Neutrophil (primary cell): ENCODE results near the gene MAPK9.
A peak's percentile ranks its signal among the peaks of the same experiment; 100 is the strongest.

Source experiments
- H3K27ac ChIP-seq: fragments of 200-600 bp; sonication (generic); 2 replicates; pipeline ENCODE4 v1.5.1; 2016; ENCODE audit warnings: mild to moderate bottlenecking, moderate library complexity
- H3K27me3 ChIP-seq: fragments of 200-600 bp; sonication (generic); 2 replicates; pipeline ENCODE4 v1.6.0; 2016; ENCODE audit warnings: mild to moderate bottlenecking
- H3K36me3 ChIP-seq: fragments of 200-600 bp; sonication (generic); 2 replicates; pipeline ENCODE4 v1.5.1; 2017
- H3K4me1 ChIP-seq, 2 experiments: fragments of 200-600 bp in 1 of 2; sonication (generic) in 1 of 2; 1 replicate in 1 of 2; 2 replicates in 1 of 2; pipeline versions ENCODE4 v1.5.1 to v1.6.1; 2013 to 2016; ENCODE audit warnings: low read depth in 1 of 2, low read length in 1 of 2, mild to moderate bottlenecking in 1 of 2, moderate library complexity in 1 of 2; ENCODE audit not compliant: control insufficient read depth in 1 of 2, insufficient read depth in 1 of 2
- H3K4me3 ChIP-seq, 2 experiments: fragments of 200-600 bp in 1 of 2; sonication (generic) in 1 of 2; 1 replicate in 1 of 2; 2 replicates in 1 of 2; pipeline ENCODE4 v1.5.1; 2013 to 2016; ENCODE audit warnings: low read depth in 1 of 2, low read length in 1 of 2, mild to moderate bottlenecking in 1 of 2, moderate library complexity in 1 of 2
- H3K9me3 ChIP-seq: fragments of 200-600 bp; sonication (generic); 2 replicates; pipeline ENCODE4 v1.5.1; 2016
- CTCF ChIP-seq: fragments of 200-600 bp; sonication (generic); IDR thresholded peaks from 2 replicates; pipeline ENCODE4 v1.5.1; 2016; ENCODE audit warnings: antibody characterized with exemption

MAPK9 gene

DNA sequence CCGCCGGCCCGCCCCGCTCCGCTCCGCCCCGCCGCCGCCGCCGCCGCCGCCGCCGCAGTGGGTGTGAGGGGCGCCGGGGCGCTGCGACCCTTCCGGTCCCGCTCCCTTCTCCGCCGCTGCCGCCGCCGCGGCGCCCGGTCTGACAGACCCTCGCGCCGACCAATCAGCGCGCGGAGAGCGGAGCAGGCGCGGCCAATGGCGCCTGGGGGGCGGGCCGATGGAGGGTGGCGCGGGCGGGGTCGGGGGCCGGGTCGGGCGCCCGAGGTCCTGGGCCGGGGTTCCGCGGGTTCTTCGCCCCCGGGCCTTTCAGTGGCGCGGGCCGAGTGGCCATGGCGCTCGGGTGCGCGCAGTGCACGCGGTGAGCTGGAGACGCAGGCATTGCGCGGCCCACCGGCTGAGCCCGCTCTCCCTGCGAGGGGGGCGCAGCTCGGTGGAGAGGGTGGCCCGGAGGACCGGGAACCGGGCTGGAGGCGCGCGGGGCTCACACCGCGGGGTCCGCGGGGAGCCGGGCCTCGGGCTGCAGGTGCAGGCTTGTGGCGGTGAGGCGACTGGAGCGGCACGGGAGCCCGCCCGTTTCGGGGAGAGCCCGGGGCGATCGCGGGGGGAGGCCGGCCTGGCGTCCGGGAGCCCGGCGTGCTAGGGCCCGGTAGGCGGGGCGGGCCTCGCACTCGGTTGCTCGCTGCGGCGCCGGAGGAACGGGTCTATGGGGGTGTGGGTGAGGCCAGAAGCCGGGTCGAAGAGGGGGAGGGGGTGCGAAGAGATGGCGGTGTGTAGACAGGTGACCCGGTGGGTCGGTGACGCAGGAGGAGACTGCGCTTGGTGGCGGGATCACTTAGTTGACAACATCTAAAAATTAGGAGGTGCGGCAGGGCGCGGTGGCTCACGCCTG, at the start of gene MAPK9:
MAPK9 (minus strand) TSS at position 141 of the 889 bp plus-strand sequence. CDS start 11,522 bp downstream, outside the sequence.
- Histone ChIP-seq H3K4me1 (peaks cover 42 to 47% of the 10 kb centered on the region in 2 experiments), H3K27me3 (peaks cover 8% of the 10 kb centered on the region), H3K36me3 (no peaks in the 10 kb centered on the region), H3K9me3 (no peaks in the 10 kb centered on the region), H3K4me3 (peak within 1 kb of the TSS; percentile 80 to 95), H3K27ac (peak within 1 kb of the TSS; percentile 88)
- peak; percentile 40 for TF ChIP-seq CTCF

DNA sequence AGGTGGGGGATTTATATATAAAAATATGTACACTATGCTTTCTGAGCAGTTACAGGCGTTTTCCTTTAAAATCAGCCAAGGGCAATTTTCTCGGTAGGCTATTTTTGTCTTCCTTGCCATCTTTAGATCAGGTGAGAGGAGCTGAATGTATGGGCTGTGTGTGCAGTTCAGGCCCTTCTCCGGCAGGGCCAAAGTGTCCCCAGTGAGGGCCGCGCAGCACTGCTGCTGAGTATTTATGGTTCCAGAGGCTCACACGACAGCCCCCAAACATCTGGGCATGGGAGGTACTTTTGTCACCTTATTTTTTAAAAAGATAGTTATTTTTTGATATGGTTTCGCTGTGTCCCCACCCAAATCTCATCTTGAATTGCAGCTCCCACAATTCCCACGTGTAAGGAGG, 49.7 kb upstream of the MAPK9 start:
- Histone ChIP-seq H3K9me3 (no peaks in the 10 kb centered on the region), H3K27me3 (peaks cover 39% of the 10 kb centered on the region), H3K27ac (no peak overlapping the region), H3K4me1 (no peaks in the 10 kb centered on the region), H3K4me3 (no peak overlapping the region), H3K36me3 (no peaks in the 10 kb centered on the region)
- no peak for TF ChIP-seq CTCF

DNA sequence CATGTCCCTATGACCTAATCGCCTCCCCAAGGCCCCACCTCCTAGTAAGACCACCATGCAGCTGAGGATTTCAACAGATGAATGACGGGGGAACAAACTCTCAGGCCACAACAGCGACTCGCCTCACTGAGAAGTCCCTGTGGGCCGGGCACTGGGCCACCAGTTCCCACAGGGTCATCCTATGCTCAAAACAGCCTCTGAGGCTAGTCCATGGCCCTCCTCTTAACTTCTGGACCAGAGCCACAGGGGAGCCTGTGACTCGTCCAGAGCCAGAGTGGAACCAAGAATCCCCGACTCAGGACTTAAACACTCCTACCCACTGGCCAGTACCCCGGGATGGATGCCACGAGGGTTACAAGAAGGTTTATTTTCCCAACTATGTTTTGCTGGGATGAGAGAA, 49.0 kb upstream of the MAPK9 start:
- Histone ChIP-seq H3K4me1 (no peaks in the 10 kb centered on the region), H3K27ac (no peak overlapping the region), H3K27me3 (peaks cover 39% of the 10 kb centered on the region)

GRCh38 chr5:180339583-180340183, 47.8 kb upstream of the MAPK9 start:
- H3K4me1 ChIP-seq = no peaks in the 10 kb centered on the region
- no peaks in the 10 kb centered on the region for H3K36me3 ChIP-seq
- H3K27ac ChIP-seq = no peak overlapping the region
- peaks cover 30% of the 10 kb centered on the region for H3K27me3 ChIP-seq
- no peak for TF ChIP-seq CTCF
- no peaks in the 10 kb centered on the region for H3K9me3 ChIP-seq
- no peak overlapping the region for H3K4me3 ChIP-seq

More for the DNA sequence above, 49.0 kb upstream of the MAPK9 start:
- H3K4me3 ChIP-seq = no peak overlapping the region
- no peaks in the 10 kb centered on the region for H3K36me3 ChIP-seq
- TF ChIP-seq CTCF = no peak
- no peaks in the 10 kb centered on the region for H3K9me3 ChIP-seq

DNA sequence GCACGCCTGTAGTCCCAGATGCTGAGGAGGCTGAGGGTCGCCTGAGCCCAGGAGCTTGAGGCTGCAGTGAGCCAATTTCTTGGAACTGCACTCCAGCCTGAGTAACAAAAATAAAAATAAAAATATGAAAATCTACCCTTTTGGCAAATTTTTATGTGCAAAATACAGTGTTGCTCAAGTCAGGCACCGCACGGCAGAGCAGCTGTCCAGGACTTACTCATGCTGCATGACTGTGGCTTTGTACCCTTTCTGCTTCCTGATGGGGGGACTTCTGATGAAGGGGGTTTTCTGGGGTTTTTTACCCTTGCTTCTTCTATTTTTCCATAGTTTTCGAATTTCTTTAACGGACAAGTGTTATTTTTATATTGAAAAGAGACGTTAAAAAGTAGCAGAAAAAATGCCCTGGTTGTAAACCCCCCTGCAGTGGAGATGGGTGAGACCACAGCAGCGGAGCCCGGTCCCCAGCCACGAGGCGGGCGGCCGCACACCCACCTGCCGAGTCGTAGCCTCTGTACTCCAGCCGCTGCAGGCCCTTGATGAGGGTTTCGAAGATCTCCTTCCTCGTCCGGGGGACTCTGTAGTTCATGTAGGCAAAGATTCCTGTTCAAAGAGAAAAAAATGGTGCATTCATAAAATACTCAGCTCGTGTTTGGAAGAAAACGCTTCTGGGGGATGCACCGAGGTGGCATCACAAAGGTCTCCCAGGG, 46.3 kb upstream of the MAPK9 start:
- H3K9me3 ChIP-seq = no peaks in the 10 kb centered on the region
- peaks cover 33% of the 10 kb centered on the region for H3K27me3 ChIP-seq
- H3K4me3 ChIP-seq = no peak overlapping the region
- no peak for TF ChIP-seq CTCF
- no peaks in the 10 kb centered on the region for H3K4me1 ChIP-seq
- no peaks in the 10 kb centered on the region for H3K36me3 ChIP-seq
- H3K27ac ChIP-seq = no peak overlapping the region
